Endothelial cell of umbilical vein (primary cell): ENCODE results near the gene FANK1. TPM values are rescaled to one million over a fixed set of nuclear protein-coding genes. Genes with fewer than 3 reads are reported as not detected.

Experiments used
- BruUV-seq: library from RNA; stranded (reverse); fragments of 400-500 nt; replicated peaks from 2 replicates; lab custom pipeline; 2021; lab: Mats Ljungman, UMichigan
- CTCF ChIA-PET: fragments of 300-600, 350-600 bp; sonication (Branson Sonifier 250); formaldehyde crosslinking; loops from one replicate; lab custom pipeline; 2021; ENCODE audit warnings: antibody characterized with exemption, inconsistent platforms; lab: Charles Lee
- POLR2A ChIA-PET: fragments of 300-600, 350-600 bp; sonication (Branson Sonifier 250); formaldehyde crosslinking; loops from one replicate; lab custom pipeline; 2021; ENCODE audit warnings: antibody characterized with exemption, inconsistent platforms; lab: Charles Lee
- DNase-seq: peaks from one replicate; pipeline ENCODE4 v3.0.0-alpha.2; 2011; ENCODE audit warnings: low read depth, low spot score
- FAIRE-seq: peaks from 2 replicates; lab custom pipeline; 2011; peaks lifted over from hg19 to GRCh38; lab: Jason Lieb, UNC
- H2AFZ ChIP-seq: 2 replicates; pipeline ENCODE4 v1.6.0; 2012; ENCODE audit warnings: low read depth, low read length, control low read depth, inconsistent platforms
- H3K27ac ChIP-seq: 2 replicates; pipeline ENCODE4 v1.5.1; 2011; ENCODE audit warnings: low read depth, mild to moderate bottlenecking, control low read depth, low read length, moderate library complexity; ENCODE audit not compliant: insufficient read depth
- H3K27me3 ChIP-seq, 2 experiments: 2 replicates each; pipeline versions ENCODE4 v1.6.0 to v1.6.1; 2011; ENCODE audit warnings: low read length in 2 of 2, mixed read lengths in 1 of 2; ENCODE audit not compliant: control insufficient read depth in 2 of 2, insufficient read depth in 2 of 2
- H3K36me3 ChIP-seq, 2 experiments: 2 replicates in 1 of 2; 3 replicates in 1 of 2; pipeline ENCODE4 v1.5.1; 2011; ENCODE audit warnings: low read length in 2 of 2, mild to moderate bottlenecking in 1 of 2, moderate library complexity in 1 of 2; ENCODE audit not compliant: control insufficient read depth in 2 of 2, insufficient read depth in 2 of 2; ENCODE audit errors: extremely low read depth in 1 of 2
- H3K4me1 ChIP-seq: 3 replicates; pipeline ENCODE4 v1.5.1; 2011; ENCODE audit warnings: mild to moderate bottlenecking, low read length; ENCODE audit not compliant: control insufficient read depth, insufficient read depth; ENCODE audit errors: extremely low read depth
- H3K4me2 ChIP-seq: 2 replicates; pipeline ENCODE4 v1.6.1; 2011; ENCODE audit warnings: low read length, control low read depth, mixed read lengths; ENCODE audit not compliant: insufficient read depth
- H3K4me3 ChIP-seq, 3 experiments: fragments of 200-600 bp in 1 of 3; sonication (generic), shearing (Covaris generic) in 1 of 3; replicated peaks in 1 of 3; 2 replicates each; pipeline ENCODE4 v1.5.1; 2011 to 2016; ENCODE audit warnings: control low read depth in 3 of 3, low read length in 3 of 3, mild to moderate bottlenecking in 2 of 3, inconsistent platforms in 1 of 3, low read depth in 1 of 3, moderate library complexity in 1 of 3; ENCODE audit not compliant: insufficient read depth in 1 of 3
- H3K79me2 ChIP-seq: 2 replicates; pipeline ENCODE4 v1.6.0; 2012; ENCODE audit warnings: low read length, inconsistent platforms; ENCODE audit not compliant: control insufficient read depth, insufficient read depth
- H3K9ac ChIP-seq: replicated peaks from 2 replicates; pipeline ENCODE3; 2011; ENCODE audit warnings: low read length, control low read depth; ENCODE audit not compliant: insufficient read depth; ENCODE audit errors: extremely low read depth
- H3K9me1 ChIP-seq: replicated peaks from 3 replicates; pipeline ENCODE4 v1.6.0; 2011; ENCODE audit warnings: mild to moderate bottlenecking, low read length; ENCODE audit not compliant: control insufficient read depth, insufficient read depth; ENCODE audit errors: extremely low read depth
- H3K9me3 ChIP-seq: replicated peaks from 2 replicates; pipeline ENCODE4 v1.5.1; 2012; ENCODE audit warnings: low read length, inconsistent platforms; ENCODE audit not compliant: control insufficient read depth, insufficient read depth
- H4K20me1 ChIP-seq: replicated peaks from 2 replicates; pipeline ENCODE3; 2011; ENCODE audit warnings: mild to moderate bottlenecking, low read length; ENCODE audit not compliant: control insufficient read depth, insufficient read depth; ENCODE audit errors: extremely low read depth
- EZH2 ChIP-seq: IDR thresholded peaks from 2 replicates; pipeline ENCODE4 v1.6.1; 2012; ENCODE audit warnings: borderline replicate concordance, low read depth, mild to moderate bottlenecking, moderate library complexity, low read length, inconsistent platforms; ENCODE audit not compliant: severe bottlenecking
- FOS ChIP-seq: IDR thresholded peaks from 2 replicates; pipeline ENCODE4 v1.6.1; 2011; ENCODE audit warnings: mild to moderate bottlenecking, low read length, moderate library complexity, borderline replicate concordance; ENCODE audit not compliant: insufficient read depth
- JUN ChIP-seq: IDR thresholded peaks from 2 replicates; pipeline ENCODE4 v1.6.1; 2011; ENCODE audit warnings: borderline replicate concordance, low read depth; ENCODE audit not compliant: insufficient read length, insufficient read depth
- MYC ChIP-seq: IDR thresholded peaks from one replicate; pipeline ENCODE4 v1.6.1; 2011; ENCODE audit warnings: mild to moderate bottlenecking, low read depth, low read length
- POLR2A ChIP-seq: IDR thresholded peaks from 2 replicates; pipeline ENCODE4 v1.6.1; 2012; ENCODE audit warnings: low read depth, mild to moderate bottlenecking, control low read depth, low read length
- dilution Hi-C: fragments of 300-500 bp; cut with MboI; formaldehyde crosslinking; loops from one replicate; pipeline ENCODE4 v1.15.0; 2019; ENCODE audit warnings: low sequenced_read_pairs; ENCODE audit not compliant: extremely low pct_ligation_motif_present
- intact Hi-C: fragments of 100-400 bp; cut with micrococcal nuclease; formaldehyde crosslinking; loops from one replicate; pipeline ENCODE4 v1.10.0; 2022
- polyA plus RNA-seq, 4 experiments: library from polyadenylated mRNA; depleted of rRNA in 3 of 4; stranded (reverse) in 3 of 4; unstranded in 1 of 4; fragments of >200 nt; gene quantifications; 2 replicates each; pipeline versions ENCODE4 v1.2.1 to v1.2.3, GENCODE V29; 2011 to 2012; ENCODE audit warnings: missing spikeins in 1 of 4
- total RNA-seq: library from RNA; stranded (reverse); gene quantifications from 2 replicates; pipeline ENCODE4 v1.2.3, GENCODE V29; 2021
- TF ChIP-seq, protein P1 (sequence below), 2 donors: IDR thresholded peaks; 1 replicate in 1 of 2; 2 replicates in 1 of 2; pipeline ENCODE4 v1.5.1; 2011; ENCODE audit warnings: low read length in 2 of 2, mild to moderate bottlenecking in 2 of 2, moderate library complexity in 2 of 2, control low read depth in 1 of 2, inconsistent platforms in 1 of 2, low read depth in 1 of 2; ENCODE audit not compliant: insufficient read depth in 1 of 2; ENCODE audit errors: extremely low read depth in 1 of 2
- TF ChIP-seq, protein P2 (sequence below): IDR thresholded peaks from 2 replicates; pipeline ENCODE4 v1.6.1; 2011; ENCODE audit not compliant: insufficient read depth, insufficient read length

The FANK1 gene
- total and polyA plus RNA-seq, 2 donors (not counting 3 experiments of a cell fraction or from before 2014, with no cell fraction given), result 1.6 to 1.9 TPM

DNA sequence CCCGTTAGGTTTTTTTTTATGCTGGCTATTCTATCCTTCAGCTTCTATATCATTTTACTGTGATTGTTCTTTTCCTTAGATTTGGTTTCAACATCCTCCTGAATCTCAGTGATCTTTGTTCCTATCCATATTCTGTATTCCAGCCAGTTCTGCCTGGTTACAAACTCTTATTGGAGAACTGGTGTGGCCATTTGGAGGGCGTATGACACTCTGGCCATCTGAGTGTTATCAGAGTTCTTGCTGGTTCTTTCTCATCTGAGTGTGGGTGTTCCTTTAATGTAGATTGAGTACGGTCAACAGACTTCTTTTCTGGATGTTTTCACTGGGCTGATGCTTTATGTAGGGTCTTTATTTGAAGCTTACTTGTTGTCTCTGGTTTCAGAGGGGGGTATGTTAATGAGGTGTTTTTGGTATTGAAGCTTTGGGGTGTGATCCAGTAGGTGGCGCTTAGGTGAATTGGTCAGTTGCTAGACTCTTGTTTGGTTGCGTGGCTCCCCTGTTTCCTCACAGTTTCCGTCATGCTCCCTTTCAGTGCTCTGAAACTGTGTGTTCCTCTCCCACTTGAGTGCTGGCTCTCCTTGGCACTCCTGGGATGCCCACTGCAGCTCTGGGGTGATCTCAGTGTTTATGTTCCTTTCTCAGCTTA, 80.7 kb downstream of the FANK1 start:
- no peaks in the 10 kb centered on the region for H3K9me1 ChIP-seq
- ChIA-PET POLR2A (no interaction called here), CTCF (interaction anchor here (0.7 to 2.0 kb wide), 5 partner anchors 10 to 527 kb away, joined by 3 to 9 read pairs (median 3); no protein-coding TSS in a partner anchor)
- no peaks in the 10 kb centered on the region for H4K20me1 ChIP-seq
- BruUV-seq, result no TSS peak
- H3K79me2 ChIP-seq, result no peaks in the 10 kb centered on the region
- H3K36me3 ChIP-seq, result no peaks in the 10 kb centered on the region
- dilution Hi-C loops (no loop called here), intact Hi-C loops (no loop called here)
- H3K4me3 ChIP-seq, result no peak overlapping the region
- no peak overlapping the region for H3K4me2 ChIP-seq
- no peak overlapping the region for H3K27ac ChIP-seq
- no peak for TF ChIP-seq POLR2A
- TF ChIP-seq, protein P1, sequence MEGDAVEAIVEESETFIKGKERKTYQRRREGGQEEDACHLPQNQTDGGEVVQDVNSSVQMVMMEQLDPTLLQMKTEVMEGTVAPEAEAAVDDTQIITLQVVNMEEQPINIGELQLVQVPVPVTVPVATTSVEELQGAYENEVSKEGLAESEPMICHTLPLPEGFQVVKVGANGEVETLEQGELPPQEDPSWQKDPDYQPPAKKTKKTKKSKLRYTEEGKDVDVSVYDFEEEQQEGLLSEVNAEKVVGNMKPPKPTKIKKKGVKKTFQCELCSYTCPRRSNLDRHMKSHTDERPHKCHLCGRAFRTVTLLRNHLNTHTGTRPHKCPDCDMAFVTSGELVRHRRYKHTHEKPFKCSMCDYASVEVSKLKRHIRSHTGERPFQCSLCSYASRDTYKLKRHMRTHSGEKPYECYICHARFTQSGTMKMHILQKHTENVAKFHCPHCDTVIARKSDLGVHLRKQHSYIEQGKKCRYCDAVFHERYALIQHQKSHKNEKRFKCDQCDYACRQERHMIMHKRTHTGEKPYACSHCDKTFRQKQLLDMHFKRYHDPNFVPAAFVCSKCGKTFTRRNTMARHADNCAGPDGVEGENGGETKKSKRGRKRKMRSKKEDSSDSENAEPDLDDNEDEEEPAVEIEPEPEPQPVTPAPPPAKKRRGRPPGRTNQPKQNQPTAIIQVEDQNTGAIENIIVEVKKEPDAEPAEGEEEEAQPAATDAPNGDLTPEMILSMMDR (IDR thresholded peaks at IDR 0.05; ENCODE audit: extremely low read depth in 1 of 2, insufficient read depth in 1 of 2, low read depth in 1 of 2, low read length in 2 of 2), result peak; percentile 16 to 24
- no peak for TF ChIP-seq FOS
- no peak for TF ChIP-seq MYC
- no peaks in the 10 kb centered on the region for H3K27me3 ChIP-seq
- H2AFZ ChIP-seq, result no peak overlapping the region
- DNase-seq (no peak), FAIRE-seq (peak; percentile 33)
- peaks cover 9% of the 10 kb centered on the region for H3K4me1 ChIP-seq
- H3K9ac ChIP-seq, result no peak overlapping the region
- no peaks in the 10 kb centered on the region for H3K9me3 ChIP-seq

DNA sequence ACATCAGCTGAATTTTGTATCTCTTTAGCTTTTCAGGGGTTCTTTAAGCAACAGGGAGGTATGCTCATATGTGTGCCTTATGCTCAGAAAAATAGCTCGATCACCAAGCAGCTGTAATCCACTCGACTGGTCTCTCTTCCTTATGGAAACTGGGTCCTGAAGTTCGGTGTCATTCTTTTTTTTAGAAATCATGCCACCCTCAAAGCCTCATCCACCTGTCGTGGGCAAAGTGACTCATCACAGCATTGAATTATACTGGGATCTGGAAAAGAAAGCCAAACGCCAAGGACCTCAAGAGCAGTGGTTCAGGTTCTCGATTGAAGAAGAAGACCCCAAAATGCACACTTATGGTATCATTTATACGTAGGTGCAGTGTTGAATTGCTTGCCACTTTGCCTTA, 83.6 kb downstream of the FANK1 start:
- FAIRE-seq, result no peak
- BruUV-seq, result no TSS peak
- Histone ChIP-seq H3K9ac (no peak overlapping the region), H3K27me3 (no peaks in the 10 kb centered on the region), H3K4me2 (no peak overlapping the region), H3K9me1 (no peaks in the 10 kb centered on the region), H3K79me2 (no peaks in the 10 kb centered on the region), H3K36me3 (no peaks in the 10 kb centered on the region), H3K27ac (no peak overlapping the region), H4K20me1 (no peaks in the 10 kb centered on the region), H3K4me1 (no peaks in the 10 kb centered on the region), H3K4me3 (no peak overlapping the region), H2AFZ (no peak overlapping the region), H3K9me3 (no peaks in the 10 kb centered on the region)
- DNase-seq, result no peak
- dilution Hi-C loops (no loop called here), intact Hi-C loops (loop anchor here (5.0 kb wide), 1 partner anchor 322 kb away; no protein-coding TSS in a partner anchor)
- POLR2A ChIA-PET, result no interaction called here
- TF ChIP-seq JUN (no peak), POLR2A (no peak), FOS (no peak), EZH2 (no peak)
- TF ChIP-seq, protein P1 (IDR thresholded peaks at IDR 0.05; ENCODE audit: extremely low read depth in 1 of 2, insufficient read depth in 1 of 2, low read depth in 1 of 2, low read length in 2 of 2), result no peak
- TF ChIP-seq, protein P2, sequence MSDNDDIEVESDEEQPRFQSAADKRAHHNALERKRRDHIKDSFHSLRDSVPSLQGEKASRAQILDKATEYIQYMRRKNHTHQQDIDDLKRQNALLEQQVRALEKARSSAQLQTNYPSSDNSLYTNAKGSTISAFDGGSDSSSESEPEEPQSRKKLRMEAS, result no peak
- CTCF ChIA-PET, result interaction anchor here (1.1 to 6.6 kb wide), 4 partner anchors 45 to 913 kb away, joined by 3 to 88 read pairs (median 40); no protein-coding TSS in a partner anchor
